ENCODE results near the gene ZSCAN20.
A peak's percentile ranks its signal among the peaks of the same experiment; 100 is the strongest.
"Not testable (repeated sequence)": the region's sequence is repeated elsewhere in the genome, so short reads cannot be mapped to it uniquely, and the experiment has no call there.

Gene ZSCAN20

GRCh38 chr1:33494929-33495328 lies 22.5 kb downstream of the ZSCAN20 start:
- no peak for DNase-seq

GRCh38 chr1:33497410-33497809 lies 25.0 kb downstream of the ZSCAN20 start:
- no peak for DNase-seq

- DNase-seq = no peak
Observed at GRCh38 chr1:33500547-33500946, 28.1 kb downstream of the ZSCAN20 start.

- DNase-seq = no peak
Observed at GRCh38 chr1:33501309-33501708, 28.9 kb downstream of the ZSCAN20 start.

GRCh38 chr1:33501774-33502173 lies 29.3 kb downstream of the ZSCAN20 start:
- no peak for DNase-seq

GRCh38 chr1:33502726-33503125 lies 30.3 kb downstream of the ZSCAN20 start:
- no peak for DNase-seq

GRCh38 chr1:33503506-33503905 lies 31.1 kb downstream of the ZSCAN20 start:
- DNase-seq = no peak

GRCh38 chr1:33507661-33508060 lies 35.2 kb downstream of the ZSCAN20 start:
- DNase-seq = no peak

- no peak for DNase-seq
Observed at GRCh38 chr1:33508151-33508550, 35.7 kb downstream of the ZSCAN20 start.

- not testable (repeated sequence) for DNase-seq
Observed at GRCh38 chr1:33509276-33509675, 36.8 kb downstream of the ZSCAN20 start.

- DNase-seq = no peak
Observed at GRCh38 chr1:33512226-33513011, 40.0 kb downstream of the ZSCAN20 start.

- no peak for DNase-seq
Observed at GRCh38 chr1:33515112-33515511, 42.7 kb downstream of the ZSCAN20 start.

GRCh38 chr1:33515607-33516006 lies 43.2 kb downstream of the ZSCAN20 start:
- no peak for DNase-seq

- DNase-seq = no peak
Observed at GRCh38 chr1:33516428-33516827, 44.0 kb downstream of the ZSCAN20 start.

GRCh38 chr1:33516891-33517567 lies 44.6 kb downstream of the ZSCAN20 start:
- no peak for DNase-seq

GRCh38 chr1:33517596-33518250 lies 45.3 kb downstream of the ZSCAN20 start:
- DNase-seq = peak; percentile 2

- no peak for DNase-seq
Observed at GRCh38 chr1:33519240-33519884, 46.9 kb downstream of the ZSCAN20 start.

- DNase-seq = no peak
Observed at GRCh38 chr1:33524586-33524985, 52.1 kb downstream of the ZSCAN20 start.

GRCh38 chr1:33527934-33528333 lies 55.5 kb downstream of the ZSCAN20 start:
- no peak for DNase-seq

- no peak for DNase-seq
Observed at GRCh38 chr1:33529957-33530356, 57.5 kb downstream of the ZSCAN20 start.

GRCh38 chr1:33532250-33532649 lies 59.8 kb downstream of the ZSCAN20 start:
- no peak for DNase-seq

- DNase-seq = no peak
Observed at GRCh38 chr1:33532936-33533335, 60.5 kb downstream of the ZSCAN20 start.

GRCh38 chr1:33535334-33535733 lies 62.9 kb downstream of the ZSCAN20 start:
- no peak for DNase-seq

All from eye (tissue), 1 donor.